Keratinocyte (primary cell): Measurements from ENCODE around the gene NOB1. TPM values are rescaled to one million over a fixed set of nuclear protein-coding genes. Genes with fewer than 3 reads are reported as not detected.

ENCODE experiments used
- DNase-seq: peaks from one replicate; pipeline ENCODE4 v3.0.0-alpha.2; 2011; ENCODE audit warnings: low read depth, missing footprints, low spot score
- FAIRE-seq: peaks from 2 replicates; lab custom pipeline; 2011; peaks lifted over from hg19 to GRCh38; lab: Jason Lieb, UNC
- H2AFZ ChIP-seq: 2 replicates; pipeline ENCODE4 v1.6.0; 2012; ENCODE audit warnings: low read length, control low read depth, inconsistent platforms; ENCODE audit not compliant: control insufficient read depth
- H3K27ac ChIP-seq: 2 replicates; pipeline ENCODE4 v1.5.1; 2011; ENCODE audit warnings: low read length; ENCODE audit not compliant: control insufficient read depth, insufficient read depth
- H3K27me3 ChIP-seq: 3 replicates; pipeline ENCODE4 v1.6.0; 2011; ENCODE audit warnings: low read length; ENCODE audit not compliant: control insufficient read depth, insufficient read depth; ENCODE audit errors: extremely low read depth
- H3K36me3 ChIP-seq, 2 experiments: 2 replicates in 1 of 2; 3 replicates in 1 of 2; pipeline ENCODE4 v1.5.1; 2011; ENCODE audit warnings: low read length in 2 of 2, mild to moderate bottlenecking in 1 of 2; ENCODE audit not compliant: control insufficient read depth in 2 of 2, insufficient read depth in 2 of 2; ENCODE audit errors: extremely low read depth in 1 of 2
- H3K4me1 ChIP-seq: 3 replicates; pipeline ENCODE4 v1.5.1; 2011; ENCODE audit warnings: low read length; ENCODE audit not compliant: control insufficient read depth, insufficient read depth; ENCODE audit errors: extremely low read depth
- H3K4me2 ChIP-seq: 3 replicates; pipeline ENCODE4 v1.6.0; 2011; ENCODE audit warnings: low read depth, low read length; ENCODE audit not compliant: control insufficient read depth, insufficient read depth; ENCODE audit errors: extremely low read depth
- H3K4me3 ChIP-seq, 3 experiments: fragments of 200-600 bp in 1 of 3; sonication (generic) in 1 of 3; 2 replicates in 2 of 3; 3 replicates in 1 of 3; pipeline ENCODE4 v1.5.1; 2011 to 2016; ENCODE audit warnings: low read length in 3 of 3, mild to moderate bottlenecking in 3 of 3, control low read depth in 2 of 3, inconsistent platforms in 1 of 3, low read depth in 1 of 3, mixed read lengths in 1 of 3, mixed run types in 1 of 3, moderate library complexity in 1 of 3; ENCODE audit not compliant: control insufficient read depth in 2 of 3, insufficient read depth in 2 of 3; ENCODE audit errors: extremely low read depth in 1 of 3
- H3K79me2 ChIP-seq: 2 replicates; pipeline ENCODE4 v1.6.0; 2012; ENCODE audit warnings: low read length; ENCODE audit not compliant: control insufficient read depth, insufficient read depth
- H3K9ac ChIP-seq: 3 replicates; pipeline ENCODE4 v1.6.0; 2011; ENCODE audit warnings: low read length; ENCODE audit not compliant: control insufficient read depth, insufficient read depth; ENCODE audit errors: extremely low read depth
- H3K9me1 ChIP-seq: 3 replicates; pipeline ENCODE4 v1.6.0; 2011; ENCODE audit warnings: low read length; ENCODE audit not compliant: control insufficient read depth, insufficient read depth; ENCODE audit errors: extremely low read depth
- H3K9me3 ChIP-seq: 2 replicates; pipeline ENCODE4 v1.5.1; 2012; ENCODE audit warnings: low read depth, low read length; ENCODE audit not compliant: control insufficient read depth
- H4K20me1 ChIP-seq: 3 replicates; pipeline ENCODE4 v1.6.0; 2011; ENCODE audit warnings: low read length; ENCODE audit not compliant: control insufficient read depth, insufficient read depth; ENCODE audit errors: extremely low read depth
- EZH2 ChIP-seq: IDR thresholded peaks from one replicate; pipeline ENCODE4 v1.6.1; 2012; ENCODE audit warnings: inconsistent platforms, mild to moderate bottlenecking, low read length, moderate library complexity
- dilution Hi-C: fragments of 300-500 bp; cut with MboI; formaldehyde crosslinking; loops from one replicate; pipeline ENCODE4 v1.7.0; 2020; ENCODE audit warnings: low sequenced_read_pairs; ENCODE audit not compliant: extremely low pct_ligation_motif_present
- polyA plus RNA-seq, 5 experiments: library from polyadenylated mRNA; depleted of rRNA in 3 of 5; stranded (reverse) in 3 of 5; stranded (forward) in 1 of 5; unstranded in 1 of 5; fragments of >200 nt; gene quantifications; 1 replicate in 1 of 5; 2 replicates in 3 of 5; 3 replicates in 1 of 5; pipeline versions ENCODE4 v1.2.1 to v1.2.3, GENCODE V29; 2011 to 2012; ENCODE audit warnings: missing spikeins in 2 of 5, low read depth in 1 of 5, low replicate concordance in 1 of 5
- TF ChIP-seq, protein P1 (sequence below), 3 experiments: IDR thresholded peaks in 1 of 3; conservative IDR thresholded peaks in 1 of 3; optimal IDR thresholded peaks in 1 of 3; 2 replicates in 2 of 3; 3 replicates in 1 of 3; pipeline versions ENCODE3 to v1.5.1; 2011; ENCODE audit warnings: low read length in 3 of 3, mild to moderate bottlenecking in 3 of 3, moderate library complexity in 2 of 3, control low read depth in 1 of 3, inconsistent platforms in 1 of 3; ENCODE audit not compliant: insufficient read depth in 2 of 3; ENCODE audit errors: extremely low read depth in 1 of 3

Gene NOB1
- polyA plus RNA-seq, 1 donor (not counting 4 experiments of a cell fraction or from before 2014, with no cell fraction given), result 63.0 TPM

- H3K9me1 ChIP-seq, result no peaks in the 10 kb centered on the region
- no peak overlapping the region for H3K4me3 ChIP-seq
- FAIRE-seq (no peak), DNase-seq (no peak)
- H2AFZ ChIP-seq, result no peak overlapping the region
- no peaks in the 10 kb centered on the region for H3K27me3 ChIP-seq
- H3K27ac ChIP-seq, result no peak overlapping the region
- no peaks in the 10 kb centered on the region for H3K9me3 ChIP-seq
- TF ChIP-seq EZH2, result no peak
- TF ChIP-seq, protein P1, sequence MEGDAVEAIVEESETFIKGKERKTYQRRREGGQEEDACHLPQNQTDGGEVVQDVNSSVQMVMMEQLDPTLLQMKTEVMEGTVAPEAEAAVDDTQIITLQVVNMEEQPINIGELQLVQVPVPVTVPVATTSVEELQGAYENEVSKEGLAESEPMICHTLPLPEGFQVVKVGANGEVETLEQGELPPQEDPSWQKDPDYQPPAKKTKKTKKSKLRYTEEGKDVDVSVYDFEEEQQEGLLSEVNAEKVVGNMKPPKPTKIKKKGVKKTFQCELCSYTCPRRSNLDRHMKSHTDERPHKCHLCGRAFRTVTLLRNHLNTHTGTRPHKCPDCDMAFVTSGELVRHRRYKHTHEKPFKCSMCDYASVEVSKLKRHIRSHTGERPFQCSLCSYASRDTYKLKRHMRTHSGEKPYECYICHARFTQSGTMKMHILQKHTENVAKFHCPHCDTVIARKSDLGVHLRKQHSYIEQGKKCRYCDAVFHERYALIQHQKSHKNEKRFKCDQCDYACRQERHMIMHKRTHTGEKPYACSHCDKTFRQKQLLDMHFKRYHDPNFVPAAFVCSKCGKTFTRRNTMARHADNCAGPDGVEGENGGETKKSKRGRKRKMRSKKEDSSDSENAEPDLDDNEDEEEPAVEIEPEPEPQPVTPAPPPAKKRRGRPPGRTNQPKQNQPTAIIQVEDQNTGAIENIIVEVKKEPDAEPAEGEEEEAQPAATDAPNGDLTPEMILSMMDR (optimal IDR thresholded peaks at IDR 0.05 in 1 of 3, IDR thresholded peaks at IDR 0.05 in 1 of 3, conservative IDR thresholded peaks at IDR 0.05 in 1 of 3; ENCODE audit: extremely low read depth in 1 of 3, insufficient read depth in 2 of 3, low read length in 3 of 3), result no peak
- H3K79me2 ChIP-seq, result peaks cover 30% of the 10 kb centered on the region
- H3K4me2 ChIP-seq, result no peak overlapping the region
- peaks cover 0 to 4% of the 10 kb centered on the region in 2 experiments for H3K36me3 ChIP-seq
- peaks cover 8% of the 10 kb centered on the region for H3K4me1 ChIP-seq
- no peaks in the 10 kb centered on the region for H4K20me1 ChIP-seq
- dilution Hi-C loops, result no loop called here
- H3K9ac ChIP-seq, result no peak overlapping the region
Measured at GRCh38 chr16:69756705-69757104, 2.0 kb upstream of the NOB1 start.

DNA sequence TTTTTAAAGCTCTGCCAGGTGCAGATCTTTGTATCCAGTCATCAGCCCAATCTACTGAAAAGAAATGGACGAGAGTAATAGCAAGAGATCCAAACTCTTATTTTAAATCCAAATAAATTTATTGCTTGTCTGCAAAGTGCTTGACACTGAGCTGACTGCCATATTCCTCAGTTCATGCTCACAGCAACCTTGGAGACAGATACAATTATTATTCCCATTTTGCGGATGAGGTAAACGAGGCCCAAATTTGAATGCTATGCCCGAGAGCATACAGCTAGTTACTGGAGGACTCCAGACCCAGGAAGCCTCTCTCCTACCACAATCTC, 620 bp downstream of the NOB1 start:
- Histone ChIP-seq H3K27me3 (no peaks in the 10 kb centered on the region), H3K9me1 (no peaks in the 10 kb centered on the region), H3K36me3 (peaks cover 9 to 15% of the 10 kb centered on the region in 2 experiments), H3K4me2 (peak overlapping the region; percentile 70), H4K20me1 (no peaks in the 10 kb centered on the region), H3K9ac (peak overlapping the region; percentile 97), H3K4me1 (peaks cover 4% of the 10 kb centered on the region), H3K27ac (peak overlapping the region; percentile 95), H3K4me3 (peak overlapping the region; percentile 74 to 100 (median 99)), H3K9me3 (no peaks in the 10 kb centered on the region), H3K79me2 (peaks cover 44% of the 10 kb centered on the region), H2AFZ (peak overlapping the region; percentile 96)
- DNase-seq, result no peak
- dilution Hi-C loops, result no loop called here
- FAIRE-seq, result no peak
- TF ChIP-seq, protein P1 (optimal IDR thresholded peaks at IDR 0.05 in 1 of 3, IDR thresholded peaks at IDR 0.05 in 1 of 3, conservative IDR thresholded peaks at IDR 0.05 in 1 of 3; ENCODE audit: extremely low read depth in 1 of 3, insufficient read depth in 2 of 3, low read length in 3 of 3), result no peak
- TF ChIP-seq EZH2, result no peak
